Sigmoid colon (tissue), 7 donors: ENCODE measurements around the gene GAS2L1. TPM values are rescaled to one million over a fixed set of nuclear protein-coding genes. Genes with fewer than 3 reads are reported as not detected.

Experiments
- DNase-seq: peaks from one replicate; pipeline ENCODE4 v3.0.0-alpha.2; 2019
- H3K27ac ChIP-seq, 4 donors: fragments of 200-600 bp; sonication (generic); one replicate each; pipeline ENCODE4 v1.5.1; 2016 to 2019; ENCODE audit warnings: mild to moderate bottlenecking in 1 of 4
- H3K27me3 ChIP-seq, 3 donors: fragments of 200-600 bp; sonication (generic); one replicate each; pipeline ENCODE4 v1.5.1; 2019; ENCODE audit warnings: mild to moderate bottlenecking in 1 of 3
- H3K36me3 ChIP-seq, 4 donors: fragments of 200-600 bp; sonication (generic); one replicate each; pipeline ENCODE4 v1.5.1; 2016 to 2019
- H3K4me1 ChIP-seq, 4 donors: fragments of 200-600 bp; sonication (generic); one replicate each; pipeline ENCODE4 v1.5.1; 2017 to 2019
- H3K4me3 ChIP-seq, 4 donors: fragments of 200-600 bp; sonication (generic); one replicate each; pipeline ENCODE4 v1.5.1; 2017 to 2019; ENCODE audit warnings: mild to moderate bottlenecking in 2 of 4, moderate library complexity in 1 of 4
- H3K9me3 ChIP-seq, 4 donors: fragments of 200-600 bp in 3 of 4; sonication (generic) in 3 of 4; one replicate each; pipeline versions ENCODE4 v1.5.1 to v1.6.1; 2013 to 2019
- CTCF ChIP-seq, 4 experiments: fragments of 450-650 bp in 3 of 4; fragments of 200-600 bp in 1 of 4; IDR thresholded peaks; one replicate each; pipeline ENCODE4 v1.5.1; 2016 to 2019; ENCODE audit warnings: antibody characterized with exemption in 4 of 4, mild to moderate bottlenecking in 3 of 4, moderate library complexity in 2 of 4
- EP300 ChIP-seq, 4 donors: sonication (generic); formaldehyde crosslinking; IDR thresholded peaks; one replicate each; pipeline ENCODE4 v1.6.1; 2017; ENCODE audit warnings: antibody characterized with exemption in 4 of 4
- POLR2A ChIP-seq, 2 donors: fragments of 450-650 bp; IDR thresholded peaks; one replicate each; pipeline ENCODE4 v1.6.1; 2016; ENCODE audit warnings: antibody characterized with exemption in 2 of 2, mild to moderate bottlenecking in 2 of 2, moderate library complexity in 2 of 2
- POLR2AphosphoS5 ChIP-seq, 4 donors: sonication (generic); formaldehyde crosslinking; IDR thresholded peaks; one replicate each; pipeline ENCODE4 v1.6.1; 2017; ENCODE audit warnings: antibody characterized with exemption in 4 of 4
- WGBS, 2 donors: extraction: QIAGEN DNeasy Blood & Tissue Kit; methylation state at CpG; one replicate each; pipeline ENCODE4 v1.1.7; 2013; 5-methylcytosine and 5-hydroxymethylcytosine counted together
- intact Hi-C: fragments of 100-400 bp; cut with DNase I; formaldehyde crosslinking; loops from one replicate; pipeline ENCODE4 v1.15.1; 2023
- polyA plus RNA-seq, 3 donors: library from polyadenylated mRNA; stranded (reverse); fragments of 200-250 nt; gene quantifications; one replicate each; pipeline ENCODE4 v1.2.3, GENCODE V29; 2013
- total RNA-seq, 4 donors: library from RNA; depleted of rRNA; stranded (reverse); fragments of >200 nt; gene quantifications; one replicate each; pipeline ENCODE4 v1.1.0, GENCODE V29; 2016
- donor health status: healthy with polysubstance abuse.
- donor health status: Bipolar disorder and iron deficiency.
- donor health status: healthy.

GAS2L1 gene
- total and polyA plus RNA-seq, 7 donors = 12.0 to 27.5 (median 22.1) TPM

GRCh38 chr22:29309332-29310064, 3.0 kb downstream of the GAS2L1 start:
- Histone ChIP-seq H3K36me3 (no peaks in the 10 kb centered on the region), H3K27ac (peak overlapping the region; percentile 86 to 94 (median 88)), H3K9me3 (no peaks in the 10 kb centered on the region), H3K4me1 (peaks cover 0 to 81% (median 65%) of the 10 kb centered on the region in 4 donors), H3K27me3 (peaks cover 9 to 14% (median 13%) of the 10 kb centered on the region in 3 donors), H3K4me3 (peak overlapping the region in 2 of 4 donors; percentile 81 to 94)
- WGBS, 2 donors = 47 to 75% methylated on average over 21 of the region's 21 CpGs
- TF ChIP-seq POLR2A (IDR thresholded peaks at IDR 0.05) (no peak), EP300 (IDR thresholded peaks at IDR 0.05) (no peak), CTCF (IDR thresholded peaks at IDR 0.05) (no peak), POLR2AphosphoS5 (IDR thresholded peaks at IDR 0.05) (no peak)
- peak; percentile 71 for DNase-seq
- intact Hi-C loops = no loop called here

GRCh38 chr22:29310065-29310862, 3.8 kb downstream of the GAS2L1 start:
- 35 to 65% methylated on average over 28 of the region's 28 CpGs for WGBS, 2 donors
- H3K4me3 ChIP-seq = peak overlapping the region in 2 of 4 donors; percentile 2 to 34
- DNase-seq = peak; percentile 79

GRCh38 chr22:29310863-29311339, 4.5 kb downstream of the GAS2L1 start:
- intact Hi-C loops = no loop called here
- peak overlapping the region in 3 of 4 donors; percentile 26 to 34 (median 29) for H3K4me3 ChIP-seq
- no peaks in the 10 kb centered on the region for H3K36me3 ChIP-seq
- peaks cover 0 to 93% (median 79%) of the 10 kb centered on the region in 4 donors for H3K4me1 ChIP-seq
- peaks cover 21 to 28% (median 27%) of the 10 kb centered on the region in 3 donors for H3K27me3 ChIP-seq
- no peaks in the 10 kb centered on the region for H3K9me3 ChIP-seq
- TF ChIP-seq EP300 (IDR thresholded peaks at IDR 0.05) (peak in 1 of 4 donors; percentile 37), POLR2A (IDR thresholded peaks at IDR 0.05) (no peak), CTCF (IDR thresholded peaks at IDR 0.05) (no peak), POLR2AphosphoS5 (IDR thresholded peaks at IDR 0.05) (peak; percentile 25 to 84 (median 46))
- peak overlapping the region; percentile 86 to 94 (median 88) for H3K27ac ChIP-seq
- 6 to 16% methylated on average over 18 of the region's 18 CpGs for WGBS, 2 donors
- peak; percentile 98 for DNase-seq

More at GRCh38 chr22:29310065-29310862, 3.8 kb downstream of the GAS2L1 start:
- TF ChIP-seq CTCF (IDR thresholded peaks at IDR 0.05) (no peak), POLR2A (IDR thresholded peaks at IDR 0.05) (no peak), EP300 (IDR thresholded peaks at IDR 0.05) (no peak), POLR2AphosphoS5 (IDR thresholded peaks at IDR 0.05) (no peak)
- Histone ChIP-seq H3K27ac (peak overlapping the region; percentile 86 to 94 (median 88)), H3K4me1 (peaks cover 0 to 88% (median 72%) of the 10 kb centered on the region in 4 donors), H3K9me3 (no peaks in the 10 kb centered on the region), H3K36me3 (no peaks in the 10 kb centered on the region), H3K27me3 (peaks cover 15 to 22% (median 21%) of the 10 kb centered on the region in 3 donors)
- intact Hi-C loops = no loop called here

GRCh38 chr22:29311464-29312217, 5.2 kb downstream of the GAS2L1 start:
- Histone ChIP-seq H3K27me3 (peaks cover 28 to 34% (median 34%) of the 10 kb centered on the region in 3 donors), H3K9me3 (no peaks in the 10 kb centered on the region), H3K4me1 (peaks cover 0 to 87% (median 80%) of the 10 kb centered on the region in 4 donors), H3K36me3 (no peaks in the 10 kb centered on the region), H3K27ac (peak overlapping the region; percentile 86 to 94 (median 88)), H3K4me3 (peak overlapping the region in 3 of 4 donors; percentile 26 to 34 (median 29))
- TF ChIP-seq POLR2AphosphoS5 (IDR thresholded peaks at IDR 0.05) = no peak
- TF ChIP-seq POLR2A (IDR thresholded peaks at IDR 0.05) = no peak
- TF ChIP-seq EP300 (IDR thresholded peaks at IDR 0.05) = no peak
- TF ChIP-seq CTCF (IDR thresholded peaks at IDR 0.05) = no peak
- intact Hi-C loops = no loop called here
- no peak for DNase-seq
- 60 to 77% methylated on average over 50 of the region's 50 CpGs for WGBS, 2 donors
